GM19238 (cell line): ENCODE data around the gene SND1.
A peak's percentile ranks its signal among the peaks of the same experiment; 100 is the strongest.

ENCODE experiments used
- DNase-seq: peaks from one replicate; pipeline ENCODE4 v3.0.0; 2011; ENCODE audit warnings: low spot score; ENCODE audit not compliant: insufficient read length

SND1 gene

DNA sequence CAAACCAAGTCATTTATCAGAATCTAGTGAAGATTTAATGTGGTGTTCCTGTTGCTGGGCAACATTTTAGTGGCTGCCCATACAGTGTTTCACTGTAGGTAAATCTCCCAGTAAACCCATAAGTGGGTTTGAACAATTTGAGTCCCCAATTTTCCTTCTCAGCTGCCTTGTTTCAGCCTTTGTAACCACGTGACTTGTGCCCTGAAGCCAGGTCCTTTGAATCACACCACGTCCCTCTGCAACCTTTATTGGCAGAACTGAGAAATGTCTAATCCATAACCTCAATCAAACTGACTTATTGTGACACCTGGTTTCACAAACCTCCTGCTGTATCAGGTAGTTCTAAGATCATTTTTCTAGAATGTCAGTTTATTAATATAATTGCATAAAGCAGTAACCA is 30.1 kb downstream of the SND1 start:
- no peak for DNase-seq

DNA sequence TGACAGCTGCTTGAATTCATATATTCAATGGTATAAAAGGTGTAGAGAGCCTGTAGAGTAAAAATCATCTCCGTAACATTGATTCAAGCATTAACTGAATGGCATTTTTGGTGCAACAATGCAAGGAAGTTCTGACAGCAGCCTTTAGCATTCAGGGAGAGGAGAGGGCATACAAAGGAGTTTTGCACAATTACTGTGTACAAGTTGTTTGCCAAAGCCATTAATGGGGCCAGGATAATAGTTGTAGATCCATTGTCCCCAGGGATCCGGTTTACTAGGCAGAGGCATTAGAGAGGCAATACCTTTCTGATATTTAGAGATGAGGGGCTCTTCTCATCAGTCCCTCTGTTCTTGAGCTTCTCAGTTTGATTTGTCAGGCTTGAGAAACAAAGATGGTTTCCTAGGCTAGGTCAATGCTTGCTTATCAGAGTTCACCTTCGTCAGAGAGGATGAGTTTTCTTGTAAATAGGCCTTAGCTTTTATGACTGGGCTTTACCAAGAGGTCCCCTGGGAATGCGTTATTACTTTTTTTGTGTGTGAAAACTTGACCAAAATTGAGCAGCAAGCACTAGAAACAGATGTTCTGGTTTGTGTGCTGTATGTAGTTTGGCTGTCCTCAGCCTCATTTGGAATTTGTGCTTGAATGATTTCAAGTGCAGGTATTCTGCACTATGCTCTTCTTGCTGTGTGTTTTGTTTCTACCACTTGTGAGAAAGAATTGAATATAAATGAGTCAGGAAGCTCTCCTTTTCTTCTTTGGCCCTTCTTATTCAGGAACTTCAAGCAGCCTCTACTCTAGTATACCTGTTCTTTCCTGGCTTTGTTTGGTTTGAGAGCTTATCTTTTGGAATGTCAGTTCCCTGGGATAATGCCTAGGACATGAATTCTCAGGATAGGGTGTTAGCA is 32.0 kb downstream of the SND1 start:
- DNase-seq, result peak; percentile 3

DNA sequence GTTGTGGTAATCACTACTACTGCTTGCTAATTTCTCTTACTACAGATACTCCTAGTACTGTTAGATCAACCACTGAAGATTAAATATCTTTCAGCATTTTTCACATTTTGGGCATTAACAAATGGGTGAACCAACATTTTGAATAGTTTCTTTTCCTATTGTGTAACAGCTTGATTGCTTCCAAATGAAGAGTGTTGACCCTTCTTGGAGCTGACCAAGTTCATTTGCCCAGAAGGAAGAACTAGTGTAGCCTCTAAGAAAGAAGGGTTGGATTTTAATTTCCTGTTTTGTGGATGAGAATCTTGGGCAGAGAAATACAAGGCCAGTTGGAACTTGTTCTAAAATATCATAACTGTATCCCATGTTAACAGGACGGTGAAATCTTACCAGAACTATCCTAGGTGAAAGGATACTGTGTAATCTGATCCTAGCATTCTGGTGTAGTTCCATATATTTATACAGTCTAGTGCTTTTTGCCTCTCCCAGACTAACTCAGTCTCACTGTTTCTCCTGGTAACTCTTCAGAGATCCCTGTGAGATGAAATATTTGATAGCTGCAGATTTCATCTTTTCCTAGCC is 37.3 kb downstream of the SND1 start:
- DNase-seq, result no peak

DNA sequence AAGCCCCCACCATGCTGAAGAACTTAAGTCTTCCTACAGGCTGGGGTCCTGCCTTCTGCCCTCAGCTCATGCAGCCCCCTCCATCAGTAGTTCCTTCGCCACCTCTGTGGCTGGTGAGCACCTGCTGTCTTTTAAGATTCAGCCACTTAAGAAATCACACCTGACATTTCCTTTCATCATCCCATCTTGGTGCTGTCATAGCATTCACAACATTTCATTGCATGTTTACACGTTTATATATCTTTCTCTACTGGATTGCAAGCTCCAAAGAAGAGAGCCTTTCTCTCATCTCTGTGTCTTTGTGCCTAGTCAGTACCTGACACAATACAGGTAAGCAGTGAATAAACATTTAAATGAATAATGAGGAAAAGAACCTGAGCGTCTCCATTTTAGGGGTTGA is 38.3 kb downstream of the SND1 start:
- no peak for DNase-seq

DNA sequence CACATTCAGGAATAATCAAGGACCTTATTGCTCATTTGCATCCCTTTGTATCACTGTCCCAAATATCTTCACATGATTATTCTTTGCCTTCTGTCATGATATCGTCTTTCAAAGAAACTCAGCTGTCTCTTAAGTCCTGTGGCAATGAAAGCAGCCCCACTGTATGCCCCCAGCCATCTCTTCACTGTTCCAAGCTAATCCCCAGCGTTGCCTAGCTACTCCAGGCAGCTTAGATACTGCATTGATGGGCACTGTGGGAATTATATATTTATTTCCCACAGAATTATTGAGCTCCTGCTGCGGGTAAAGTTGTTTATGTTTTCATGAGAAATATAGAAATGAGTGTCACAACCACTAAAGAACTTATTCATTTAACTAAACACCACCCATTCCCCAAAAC is 38.8 kb downstream of the SND1 start:
- no peak for DNase-seq

DNA sequence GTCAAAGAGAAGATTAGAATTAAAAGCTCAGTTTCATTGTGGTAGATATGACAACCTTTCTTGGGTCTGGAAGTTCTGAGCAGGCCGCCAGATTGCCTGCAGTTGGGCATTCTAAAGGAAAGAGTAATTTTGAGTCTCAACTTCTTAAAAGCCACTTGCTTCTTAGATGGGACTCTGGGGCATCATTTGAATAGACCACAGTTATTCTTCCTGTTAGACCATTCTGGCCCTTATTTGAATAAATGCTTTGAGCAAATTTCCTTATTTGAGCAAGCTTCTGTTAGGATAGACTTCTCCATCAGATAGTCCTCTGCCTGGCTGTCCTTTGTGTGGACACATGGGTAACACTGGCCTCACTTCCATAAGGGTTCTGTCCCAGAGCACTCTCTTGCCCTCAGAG is 40.2 kb downstream of the SND1 start:
- peak; percentile 5 for DNase-seq

DNA sequence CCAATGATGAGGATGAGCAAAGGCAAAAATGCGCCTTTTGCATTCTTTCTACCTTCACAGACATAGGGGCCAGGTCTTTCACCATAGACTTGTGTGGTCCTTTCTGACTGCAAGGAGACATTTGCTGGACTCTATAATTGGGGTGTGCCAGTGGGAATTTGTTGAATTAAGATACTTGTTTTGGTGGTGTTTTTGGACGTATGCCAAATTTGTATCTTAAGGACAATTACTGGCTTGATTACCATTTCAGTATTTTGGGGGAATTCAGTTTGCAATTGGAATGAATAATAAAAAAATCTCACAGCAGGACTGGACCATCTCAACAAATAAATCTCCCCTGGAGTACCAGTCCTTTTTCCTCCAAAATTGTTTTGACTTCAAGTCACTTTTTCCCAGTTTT is 47.9 kb downstream of the SND1 start:
- DNase-seq, result no peak

DNA sequence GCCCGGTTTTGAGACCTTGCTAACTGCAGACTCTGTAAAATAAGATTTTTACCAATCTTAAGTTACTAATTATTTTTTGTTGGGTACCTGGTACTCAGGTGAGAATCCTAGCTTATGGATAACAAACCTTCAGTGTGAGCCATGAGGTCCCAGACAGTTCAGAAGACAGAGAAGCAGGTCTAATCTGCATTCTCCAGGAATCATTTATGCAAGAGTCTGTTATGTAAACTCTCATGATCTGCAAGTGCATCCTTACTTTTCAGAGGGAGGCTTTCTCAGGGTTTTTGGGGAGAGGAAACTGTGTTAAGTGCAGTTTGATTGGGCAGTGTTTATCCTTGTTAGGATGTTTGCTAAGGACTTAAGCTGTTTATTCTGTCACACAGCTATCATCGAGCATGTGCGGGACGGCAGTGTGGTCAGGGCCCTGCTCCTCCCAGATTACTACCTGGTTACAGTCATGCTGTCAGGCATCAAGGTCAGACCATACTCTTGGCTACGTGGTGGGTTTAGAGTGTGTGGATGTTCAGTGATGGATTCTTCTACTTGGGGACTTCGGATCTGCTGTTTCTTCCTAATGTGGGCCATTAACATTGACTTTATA is 50.2 kb downstream of the SND1 start:
- DNase-seq, result no peak

DNA sequence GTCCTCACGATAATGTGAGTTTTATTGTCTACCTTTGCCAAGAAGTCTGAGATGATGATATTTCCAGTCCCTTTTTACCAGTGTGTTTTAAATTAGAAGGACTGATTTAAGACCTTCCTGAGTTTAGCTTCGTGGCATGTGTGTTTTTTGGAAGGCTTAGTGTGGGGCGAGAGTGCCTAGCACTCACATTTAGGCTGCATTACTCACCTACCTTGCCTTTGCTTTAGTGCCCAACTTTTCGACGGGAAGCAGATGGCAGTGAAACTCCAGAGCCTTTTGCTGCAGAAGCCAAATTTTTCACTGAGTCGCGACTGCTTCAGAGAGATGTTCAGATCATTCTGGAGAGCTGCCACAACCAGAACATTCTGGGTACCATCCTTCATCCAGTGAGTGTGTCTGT is 50.9 kb downstream of the SND1 start:
- DNase-seq, result no peak

DNA sequence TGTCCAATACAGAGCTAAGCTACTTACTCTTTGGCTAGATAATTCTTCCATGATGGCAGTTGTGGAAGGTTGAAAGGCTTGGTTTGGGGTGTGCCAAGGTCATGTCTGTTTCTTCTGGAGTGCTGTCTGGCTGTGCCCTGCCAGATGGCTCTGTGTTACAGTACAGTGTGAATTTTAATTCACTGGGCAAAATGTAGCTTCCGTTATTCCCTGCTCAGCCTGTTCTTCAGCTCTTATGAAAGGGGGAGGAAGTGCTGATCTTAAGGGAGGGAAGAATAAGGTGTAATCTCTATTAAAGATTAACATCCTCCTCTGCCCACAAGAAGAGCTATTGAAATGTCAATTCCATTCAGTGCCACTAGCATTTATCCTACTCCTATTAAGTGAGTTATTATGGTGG is 52.2 kb downstream of the SND1 start:
- no peak for DNase-seq

DNA sequence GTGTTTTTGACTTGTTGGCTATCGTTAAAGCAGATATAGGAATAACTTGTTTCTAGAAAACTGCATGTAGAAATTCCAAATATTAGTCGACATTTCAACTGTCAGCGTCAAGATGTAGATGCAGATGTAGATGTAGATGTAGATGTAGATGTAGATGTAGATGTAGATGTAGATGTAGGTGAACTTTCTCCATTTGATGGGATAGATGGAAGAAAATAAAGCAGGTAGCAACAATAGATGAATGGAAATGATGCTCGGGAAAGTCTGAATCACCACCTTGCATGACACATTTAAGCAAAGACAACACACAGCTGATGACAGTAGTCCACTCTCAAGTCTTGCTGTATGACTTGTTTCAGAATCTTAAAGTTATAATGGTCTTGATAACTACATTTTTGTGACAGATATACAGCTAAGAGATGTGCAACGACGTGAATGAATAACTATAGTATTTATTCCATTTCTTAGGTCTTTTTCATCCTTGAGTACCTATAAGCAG is 53.5 kb downstream of the SND1 start:
- DNase-seq, result no peak

DNA sequence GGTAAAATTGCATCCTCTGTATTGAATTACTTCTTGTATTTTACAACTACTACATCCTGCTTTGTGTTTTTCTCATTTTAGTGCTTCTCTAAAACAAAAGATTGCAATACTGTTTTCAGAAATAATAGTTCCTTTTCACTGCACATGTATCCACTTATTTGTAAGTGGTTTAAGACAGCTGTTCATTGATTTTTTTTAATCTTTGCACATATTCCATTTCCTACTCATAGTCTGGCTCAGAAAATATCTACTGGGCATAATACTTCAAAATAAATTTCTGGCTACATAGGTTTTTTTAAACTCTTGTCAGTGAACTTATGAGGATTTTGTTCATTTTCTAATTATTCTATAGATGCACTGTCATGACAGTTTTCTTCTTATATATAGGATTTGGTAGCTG is 54.8 kb downstream of the SND1 start:
- DNase-seq, result no peak

DNA sequence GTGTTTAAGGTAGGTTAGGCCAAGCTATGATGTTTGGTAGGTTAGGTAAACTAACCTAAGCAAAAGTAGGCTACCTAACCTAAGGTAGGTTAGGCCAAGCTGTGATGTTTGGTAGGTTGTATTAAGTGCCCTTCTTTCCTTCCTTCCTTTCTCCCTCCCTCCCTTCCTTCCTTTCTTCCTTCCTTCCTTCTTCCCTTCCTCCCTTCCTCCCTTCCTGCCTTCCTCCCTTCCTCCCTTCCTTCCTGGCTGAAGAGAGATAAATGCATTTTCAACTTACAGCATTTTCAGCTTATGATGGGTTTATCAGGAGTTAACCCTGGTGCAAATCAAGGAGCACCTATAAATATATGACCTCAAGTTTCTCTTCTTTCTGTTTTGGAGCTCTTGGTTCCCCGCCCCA is 56.2 kb downstream of the SND1 start:
- no peak for DNase-seq

DNA sequence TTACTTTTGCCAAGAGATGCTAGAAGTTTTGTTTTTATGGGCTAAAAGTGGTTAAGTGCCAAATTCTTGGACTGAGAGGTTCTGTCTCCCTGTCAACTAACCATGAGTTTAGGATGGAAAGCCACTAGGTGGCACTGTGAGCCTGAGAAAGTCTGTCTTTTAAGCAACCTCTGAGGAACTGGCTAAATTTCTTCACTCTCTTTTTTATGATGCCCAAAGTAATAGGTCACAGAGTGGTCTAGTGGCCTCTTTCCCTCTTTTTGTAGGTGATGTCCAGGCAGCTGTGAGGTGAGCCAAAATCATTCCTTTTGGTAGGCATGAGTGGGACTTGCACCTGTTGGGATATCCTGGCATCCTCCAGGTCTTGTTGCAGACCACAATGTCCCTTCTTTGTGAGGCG is 56.8 kb downstream of the SND1 start:
- no peak for DNase-seq

DNA sequence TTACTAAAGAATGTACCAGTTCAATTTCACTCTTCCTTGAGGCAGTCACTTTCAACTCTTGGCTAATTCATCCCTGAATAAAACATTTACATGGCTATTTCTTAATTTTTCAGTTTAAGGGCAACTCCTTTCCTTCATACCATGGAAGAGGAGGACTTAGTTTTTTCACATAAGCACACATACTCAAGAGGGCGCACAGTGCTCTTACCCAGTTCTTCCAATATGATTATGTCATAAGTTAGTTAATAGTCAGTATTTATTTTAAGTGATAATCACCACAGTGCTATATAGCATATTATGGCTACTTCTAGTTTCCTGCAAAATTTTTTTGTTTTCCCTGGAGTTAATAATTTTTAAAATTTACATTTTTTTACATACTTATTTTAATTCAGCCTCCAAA is 58.6 kb downstream of the SND1 start:
- DNase-seq, result no peak

DNA sequence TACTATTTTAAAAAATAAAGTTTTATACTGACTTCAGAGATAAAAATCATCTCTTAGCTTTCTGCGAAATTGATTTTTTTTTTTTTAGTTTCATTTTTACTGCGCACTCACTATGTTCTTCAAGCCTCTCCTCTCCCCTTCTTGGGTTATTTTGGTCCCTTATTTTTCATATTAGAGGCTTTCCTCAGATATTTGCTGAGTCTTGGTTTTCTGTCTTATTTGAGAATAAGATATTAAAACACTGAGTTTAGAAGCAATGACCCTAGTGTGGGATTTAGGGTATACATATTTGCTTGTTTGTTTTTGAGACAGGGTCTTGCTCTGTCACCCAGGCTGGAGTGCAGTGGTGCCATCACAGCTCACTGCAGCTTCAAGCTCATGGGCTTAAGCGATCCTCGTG is 59.9 kb downstream of the SND1 start:
- no peak for DNase-seq

DNA sequence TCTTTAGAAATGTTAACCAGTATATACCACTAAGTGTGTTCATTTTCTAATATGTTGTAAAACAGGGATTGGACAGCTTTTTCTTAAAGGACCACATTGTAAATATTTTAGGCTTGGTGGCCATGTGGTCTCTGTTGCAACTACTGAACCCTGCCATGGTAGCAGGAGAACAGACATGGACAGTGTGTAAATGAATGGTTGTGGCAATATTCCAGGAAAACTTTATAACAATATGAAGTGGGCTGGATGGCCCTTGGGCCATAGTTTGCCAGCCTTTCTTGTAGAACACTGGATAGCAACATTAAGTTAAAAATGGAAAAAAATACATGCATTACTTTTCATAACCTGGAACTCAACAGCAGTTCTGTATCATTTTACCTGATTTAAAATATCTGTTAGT is 61.0 kb downstream of the SND1 start:
- DNase-seq, result no peak

DNA sequence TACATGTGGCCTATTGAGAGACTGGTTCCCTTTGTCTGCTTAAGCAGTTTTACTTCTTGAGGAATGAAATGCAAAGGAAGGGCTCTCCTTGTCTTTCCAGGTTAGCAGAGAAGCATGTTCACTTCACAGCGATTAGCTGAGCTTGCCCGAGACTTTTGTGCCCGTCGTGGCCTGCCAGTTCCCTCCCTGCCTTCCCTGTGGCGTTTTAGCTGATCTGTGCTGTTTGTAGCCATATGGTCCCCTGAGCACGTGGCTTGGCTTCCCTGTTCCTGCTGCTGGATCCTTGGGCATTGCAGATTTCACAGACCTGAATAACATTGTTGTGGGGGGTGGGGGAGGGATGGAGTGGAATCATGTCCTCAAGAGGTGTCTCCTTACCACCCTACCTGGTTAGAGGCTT is 61.8 kb downstream of the SND1 start:
- no peak for DNase-seq

DNA sequence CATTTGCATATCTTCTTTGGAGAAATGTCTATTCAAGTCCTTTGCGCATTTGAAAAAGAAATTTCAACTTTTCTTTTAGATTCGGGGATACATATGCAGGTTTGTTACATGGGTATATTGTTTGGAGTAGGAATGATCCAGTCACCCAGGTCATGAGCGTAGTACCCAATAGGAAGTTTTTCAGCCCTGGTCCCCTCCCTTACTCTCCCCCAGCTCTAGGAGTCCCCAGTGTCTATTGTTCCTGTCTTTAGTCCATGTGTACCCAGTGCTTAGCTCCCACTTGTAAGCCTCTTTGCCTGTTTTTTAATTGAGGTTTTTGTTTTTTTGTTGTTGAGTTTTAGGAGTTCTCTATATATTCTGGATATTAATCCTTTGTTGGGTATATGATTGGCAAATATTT is 63.3 kb downstream of the SND1 start:
- no peak for DNase-seq

DNA sequence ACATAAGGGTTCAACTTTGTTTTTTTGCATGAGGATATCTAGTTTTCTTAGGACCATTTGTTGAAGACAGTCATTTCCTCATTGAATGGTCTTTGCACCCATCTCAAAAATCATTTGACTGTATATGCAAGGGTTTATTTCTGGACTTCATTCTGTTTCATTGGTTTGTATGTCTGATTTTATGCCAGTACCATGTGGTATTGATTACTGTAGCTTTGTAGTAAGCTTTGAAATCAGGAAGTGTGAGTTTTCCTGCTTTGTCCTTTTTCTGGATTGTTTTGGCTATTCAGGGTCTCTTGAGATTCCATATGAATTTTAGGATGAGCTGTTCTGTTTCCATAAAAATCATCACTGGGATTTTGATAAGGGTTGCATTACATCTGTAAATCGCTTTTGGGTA is 63.9 kb downstream of the SND1 start:
- DNase-seq, result no peak

DNA sequence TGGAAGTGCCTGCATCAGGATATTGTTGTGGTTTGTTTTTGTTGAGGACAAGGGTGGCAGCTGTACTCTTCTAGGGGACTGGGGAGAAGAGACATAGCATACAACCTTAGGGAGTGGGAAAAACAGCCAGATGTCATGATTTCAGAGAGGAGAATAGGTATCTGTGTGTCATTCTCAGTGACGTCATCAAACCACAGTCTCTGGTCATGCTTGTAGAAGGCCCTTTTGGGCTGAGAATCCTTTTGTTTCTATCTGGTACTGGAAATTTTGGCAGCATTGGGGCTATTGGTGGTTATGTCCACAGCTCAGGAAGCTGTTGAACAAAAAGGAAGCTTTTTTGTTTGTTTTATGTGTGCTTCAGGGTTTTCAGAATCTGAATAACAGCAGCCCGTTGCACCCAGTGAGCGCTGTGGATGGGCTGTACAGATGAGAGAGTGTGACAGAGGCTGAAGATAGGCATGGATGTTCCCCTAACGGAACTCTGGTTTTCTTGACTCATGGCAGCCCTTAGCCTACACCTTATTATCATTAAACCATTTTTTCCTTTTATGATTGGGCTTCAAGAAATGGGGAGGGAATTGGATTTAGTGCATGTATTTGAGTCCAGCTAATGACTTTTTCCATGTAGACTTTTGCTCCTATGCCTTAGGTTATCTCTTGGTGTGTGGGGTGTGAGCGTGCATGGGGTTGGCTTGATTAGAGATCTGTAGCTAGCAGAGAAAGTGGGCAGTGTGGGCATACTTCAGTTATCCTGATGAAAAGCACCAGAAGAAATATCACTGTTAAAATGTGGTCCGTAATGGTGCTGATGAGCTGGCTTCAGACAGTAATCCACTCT is 65.7 kb downstream of the SND1 start:
- no peak for DNase-seq

DNA sequence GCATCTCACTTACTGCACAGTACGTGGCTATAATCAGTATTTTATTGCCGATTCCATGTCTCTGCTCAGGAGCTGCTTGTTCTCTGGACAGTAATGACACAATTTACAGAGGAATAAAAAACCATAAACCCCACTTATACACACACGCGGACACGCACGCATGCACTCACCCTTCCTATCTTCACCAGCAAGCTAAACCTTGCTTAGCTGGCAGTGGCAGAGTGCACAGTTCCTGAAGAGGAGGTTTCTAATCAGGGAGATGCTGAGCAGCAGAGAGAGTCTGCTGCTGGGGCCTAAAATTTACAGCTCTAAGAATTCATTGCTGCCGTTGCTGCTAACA is 66.3 kb downstream of the SND1 start:
- no peak for DNase-seq
